ENCODE measurements around the gene RNU6-1.

RNU6-1 gene

DNA sequence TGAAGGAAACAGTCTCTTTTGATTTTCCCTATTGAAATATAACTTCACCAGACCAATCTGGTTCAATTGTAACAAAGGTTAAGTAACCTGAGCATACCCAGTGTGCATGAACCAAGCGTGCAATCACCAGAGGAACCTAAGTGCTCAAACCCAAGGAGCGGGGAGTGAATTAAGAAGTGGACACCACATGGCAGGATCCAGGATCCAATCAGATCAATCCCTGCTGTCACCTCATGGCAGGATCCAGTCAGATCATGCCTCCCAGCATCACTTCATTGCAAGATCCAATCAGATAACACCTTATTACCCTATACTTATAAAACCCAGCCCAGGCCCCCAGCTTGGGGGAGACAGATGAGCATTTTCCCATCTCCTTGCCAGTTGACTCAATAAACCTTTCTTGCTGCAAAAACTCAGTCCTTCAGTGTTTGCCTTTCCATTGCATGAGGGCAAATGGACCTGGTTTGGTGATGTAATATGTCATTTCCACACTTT is 38.9 kb upstream of the RNU6-1 start:
- Histone ChIP-seq H3K4me3 (ENCODE audit: low read length) (no peak overlapping the region), H2BK120ac (ENCODE audit: low read depth, low read length) (no peak overlapping the region), H3K9ac (ENCODE audit: low read length) (no peak overlapping the region), H3K23ac (ENCODE audit: low read length) (no peak overlapping the region), H3K36me3 (ENCODE audit: control insufficient read depth, insufficient read depth, low read length) (no peaks in the 10 kb centered on the region), H3K4ac (ENCODE audit: low read depth, low read length) (no peak overlapping the region), H3K4me1 (ENCODE audit: control insufficient read depth, low read depth, low read length) (peaks cover 4% of the 10 kb centered on the region), H3K27me3 (ENCODE audit: insufficient read depth, low read length, poor library complexity) (no peaks in the 10 kb centered on the region), H4K5ac (ENCODE audit: low read length) (no peak overlapping the region), H3K27ac (ENCODE audit: low read depth, low read length) (no peak overlapping the region), H4K8ac (ENCODE audit: low read depth, low read length) (no peak overlapping the region), H3K18ac (ENCODE audit: low read length) (no peak overlapping the region), H2BK15ac (replicated peaks; ENCODE audit: low read depth) (no peak overlapping the region), H3K79me2 (ENCODE audit: control insufficient read depth, insufficient read depth, low read length) (no peaks in the 10 kb centered on the region), H2BK5ac (ENCODE audit: low read length) (no peak overlapping the region), H3K4me2 (ENCODE audit: low read length) (no peak overlapping the region), H3K79me1 (ENCODE audit: low read length) (no peaks in the 10 kb centered on the region), H3K56ac (ENCODE audit: low read length) (no peak overlapping the region), H2AK5ac (ENCODE audit: low read length) (no peak overlapping the region)
- no CpG with 5 or more reads among the region's 2 CpGs for WGBS (ENCODE audit: extremely low coverage, insufficient coverage, low lambda C conversion rate)
- no peak for DNase-seq

DNA sequence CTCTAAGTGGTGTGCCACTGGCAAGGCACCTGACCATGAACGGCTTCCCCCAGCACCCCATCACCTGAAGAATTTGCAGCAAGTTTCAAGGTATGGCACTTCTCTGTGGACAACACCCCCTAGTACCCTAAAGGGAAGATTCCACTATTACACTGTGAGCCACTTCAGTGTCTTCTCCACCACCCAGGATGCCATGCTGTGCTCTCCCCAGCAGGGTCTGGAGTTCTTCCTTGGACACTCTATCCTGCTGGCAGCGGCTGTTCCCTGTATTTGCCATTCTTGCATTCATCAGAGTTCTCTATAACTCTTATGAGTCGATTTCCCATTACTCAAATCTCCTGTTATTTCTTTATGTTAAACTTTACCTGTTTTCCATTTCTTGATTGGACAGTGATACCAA is 33.9 kb upstream of the RNU6-1 start:
- WGBS (ENCODE audit: extremely low coverage, insufficient coverage, low lambda C conversion rate) = no CpG with 5 or more reads among the region's 3 CpGs
- DNase-seq = no peak

DNA sequence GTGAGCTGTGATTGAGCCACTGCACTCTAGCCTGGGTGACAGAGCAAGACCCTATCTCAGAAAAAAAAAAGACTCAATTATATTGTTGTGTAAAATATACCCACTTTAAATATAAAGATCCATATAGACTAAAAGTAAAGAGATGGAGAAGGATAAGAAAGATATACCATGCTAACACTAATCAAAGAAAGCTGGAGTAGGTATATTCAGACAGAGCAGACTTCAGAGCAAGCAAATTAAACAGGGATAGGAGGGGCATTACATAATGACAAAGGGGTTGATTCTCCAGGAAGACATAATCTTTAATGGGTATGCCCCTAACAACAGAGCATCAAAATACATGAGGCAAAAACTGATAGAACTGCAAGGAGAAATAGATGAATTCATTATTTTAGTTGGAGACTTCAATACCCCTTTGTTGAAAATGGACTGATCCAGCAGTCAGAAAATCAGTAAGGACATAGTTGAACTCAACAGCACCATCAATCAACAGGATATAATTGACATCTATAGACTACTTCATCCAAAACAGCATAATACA is 31.1 kb upstream of the RNU6-1 start:
- H3K56ac ChIP-seq (ENCODE audit: low read length) = no peak overlapping the region
- no peak overlapping the region for H4K8ac ChIP-seq (ENCODE audit: low read depth, low read length)
- no peak overlapping the region for H4K5ac ChIP-seq (ENCODE audit: low read length)
- H3K23ac ChIP-seq (ENCODE audit: low read length) = no peak overlapping the region
- H3K4me3 ChIP-seq (ENCODE audit: low read length) = no peak overlapping the region
- H3K9ac ChIP-seq (ENCODE audit: low read length) = no peak overlapping the region
- H2BK15ac ChIP-seq (replicated peaks; ENCODE audit: low read depth) = no peak overlapping the region
- H3K79me2 ChIP-seq (ENCODE audit: control insufficient read depth, insufficient read depth, low read length) = no peaks in the 10 kb centered on the region
- H2BK5ac ChIP-seq (ENCODE audit: low read length) = no peak overlapping the region
- no peak overlapping the region for H2AK5ac ChIP-seq (ENCODE audit: low read length)
- H3K27ac ChIP-seq (ENCODE audit: low read depth, low read length) = no peak overlapping the region
- no peak overlapping the region for H3K4me2 ChIP-seq (ENCODE audit: low read length)
- no peak overlapping the region for H3K4ac ChIP-seq (ENCODE audit: low read depth, low read length)
- H3K18ac ChIP-seq (ENCODE audit: low read length) = no peak overlapping the region
- peaks cover 3% of the 10 kb centered on the region for H3K4me1 ChIP-seq (ENCODE audit: control insufficient read depth, low read depth, low read length)
- DNase-seq = no peak
- H3K36me3 ChIP-seq (ENCODE audit: control insufficient read depth, insufficient read depth, low read length) = no peaks in the 10 kb centered on the region
- no peaks in the 10 kb centered on the region for H3K79me1 ChIP-seq (ENCODE audit: low read length)
- no peak overlapping the region for H2BK120ac ChIP-seq (ENCODE audit: low read depth, low read length)
- H3K27me3 ChIP-seq (ENCODE audit: insufficient read depth, low read length, poor library complexity) = no peaks in the 10 kb centered on the region

More for the DNA sequence above, 33.9 kb upstream of the RNU6-1 start:
- Histone ChIP-seq H3K4me3 (ENCODE audit: low read length) (no peak overlapping the region), H3K4ac (ENCODE audit: low read depth, low read length) (no peak overlapping the region), H2AK5ac (ENCODE audit: low read length) (no peak overlapping the region), H3K36me3 (ENCODE audit: control insufficient read depth, insufficient read depth, low read length) (no peaks in the 10 kb centered on the region), H3K23ac (ENCODE audit: low read length) (no peak overlapping the region), H3K79me2 (ENCODE audit: control insufficient read depth, insufficient read depth, low read length) (no peaks in the 10 kb centered on the region), H3K4me2 (ENCODE audit: low read length) (no peak overlapping the region), H3K27me3 (ENCODE audit: insufficient read depth, low read length, poor library complexity) (no peaks in the 10 kb centered on the region), H4K8ac (ENCODE audit: low read depth, low read length) (no peak overlapping the region), H3K27ac (ENCODE audit: low read depth, low read length) (no peak overlapping the region), H3K79me1 (ENCODE audit: low read length) (no peaks in the 10 kb centered on the region), H2BK120ac (ENCODE audit: low read depth, low read length) (no peak overlapping the region), H3K9ac (ENCODE audit: low read length) (no peak overlapping the region), H3K4me1 (ENCODE audit: control insufficient read depth, low read depth, low read length) (no peaks in the 10 kb centered on the region), H2BK15ac (replicated peaks; ENCODE audit: low read depth) (no peak overlapping the region), H3K18ac (ENCODE audit: low read length) (no peak overlapping the region), H3K56ac (ENCODE audit: low read length) (no peak overlapping the region), H2BK5ac (ENCODE audit: low read length) (no peak overlapping the region), H4K5ac (ENCODE audit: low read length) (no peak overlapping the region)

DNA sequence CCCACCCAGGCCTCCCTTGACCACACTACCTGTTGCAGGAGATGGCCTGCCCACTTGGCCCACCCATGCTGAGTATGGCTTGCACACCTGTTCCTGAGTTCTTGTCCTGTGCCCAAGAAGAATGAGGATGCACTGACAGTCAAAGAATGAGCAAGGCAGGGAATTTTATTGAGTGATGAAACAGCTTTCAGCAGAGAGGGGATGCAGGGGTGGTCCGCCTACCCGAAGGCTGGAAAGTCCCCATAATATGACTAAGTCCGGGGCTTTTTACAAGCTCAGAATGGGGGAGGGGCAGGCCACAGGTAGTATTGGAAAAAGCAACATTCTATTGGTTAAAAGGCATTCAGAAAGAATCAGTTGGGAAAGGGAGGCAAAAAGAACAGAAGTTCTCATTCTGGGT is 29.9 kb upstream of the RNU6-1 start:
- Histone ChIP-seq H3K18ac (ENCODE audit: low read length) (no peak overlapping the region), H3K4me1 (ENCODE audit: control insufficient read depth, low read depth, low read length) (peaks cover 5% of the 10 kb centered on the region), H3K27me3 (ENCODE audit: insufficient read depth, low read length, poor library complexity) (no peaks in the 10 kb centered on the region), H2BK15ac (replicated peaks; ENCODE audit: low read depth) (no peak overlapping the region), H2AK5ac (ENCODE audit: low read length) (no peak overlapping the region), H3K4ac (ENCODE audit: low read depth, low read length) (no peak overlapping the region), H2BK120ac (ENCODE audit: low read depth, low read length) (no peak overlapping the region), H3K27ac (ENCODE audit: low read depth, low read length) (no peak overlapping the region), H4K8ac (ENCODE audit: low read depth, low read length) (no peak overlapping the region), H3K36me3 (ENCODE audit: control insufficient read depth, insufficient read depth, low read length) (no peaks in the 10 kb centered on the region), H3K4me3 (ENCODE audit: low read length) (no peak overlapping the region), H2BK5ac (ENCODE audit: low read length) (no peak overlapping the region), H3K56ac (ENCODE audit: low read length) (no peak overlapping the region), H3K9ac (ENCODE audit: low read length) (no peak overlapping the region), H4K5ac (ENCODE audit: low read length) (no peak overlapping the region), H3K4me2 (ENCODE audit: low read length) (no peak overlapping the region), H3K23ac (ENCODE audit: low read length) (no peak overlapping the region), H3K79me2 (ENCODE audit: control insufficient read depth, insufficient read depth, low read length) (no peaks in the 10 kb centered on the region), H3K79me1 (ENCODE audit: low read length) (no peaks in the 10 kb centered on the region)
- WGBS (ENCODE audit: extremely low coverage, insufficient coverage, low lambda C conversion rate) = no CpG with 5 or more reads among the region's 3 CpGs
- no peak for DNase-seq

DNA sequence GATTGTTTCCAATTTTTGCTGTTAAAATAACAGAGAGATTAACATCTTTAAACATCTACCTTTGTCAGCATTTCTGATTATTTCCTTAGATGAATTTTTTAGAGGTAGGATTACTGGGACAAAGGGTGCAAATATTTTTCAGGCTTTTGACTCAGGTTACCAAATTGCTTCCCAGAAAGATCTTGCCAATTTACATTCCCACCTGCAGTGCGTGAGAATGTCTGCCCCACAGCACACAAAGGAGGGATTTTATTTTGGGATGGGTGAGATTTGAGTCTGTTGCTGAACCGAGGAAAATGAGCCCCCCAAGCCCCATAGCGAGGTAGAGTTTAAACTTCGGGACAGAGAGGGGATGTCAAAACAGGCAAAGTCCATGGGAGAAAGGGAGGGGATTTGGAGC is 25.9 kb upstream of the RNU6-1 start:
- Histone ChIP-seq H3K56ac (ENCODE audit: low read length) (peak overlapping the region; percentile 4), H2BK5ac (ENCODE audit: low read length) (peak overlapping the region; percentile 7), H3K27ac (ENCODE audit: low read depth, low read length) (no peak overlapping the region), H3K79me1 (ENCODE audit: low read length) (no peaks in the 10 kb centered on the region), H4K5ac (ENCODE audit: low read length) (no peak overlapping the region), H3K79me2 (ENCODE audit: control insufficient read depth, insufficient read depth, low read length) (no peaks in the 10 kb centered on the region), H3K4ac (ENCODE audit: low read depth, low read length) (no peak overlapping the region), H3K4me2 (ENCODE audit: low read length) (no peak overlapping the region), H4K8ac (ENCODE audit: low read depth, low read length) (no peak overlapping the region), H2BK15ac (replicated peaks; ENCODE audit: low read depth) (no peak overlapping the region), H3K4me1 (ENCODE audit: control insufficient read depth, low read depth, low read length) (peaks cover 5% of the 10 kb centered on the region), H3K27me3 (ENCODE audit: insufficient read depth, low read length, poor library complexity) (no peaks in the 10 kb centered on the region), H3K23ac (ENCODE audit: low read length) (no peak overlapping the region), H2BK120ac (ENCODE audit: low read depth, low read length) (no peak overlapping the region), H3K9ac (ENCODE audit: low read length) (no peak overlapping the region), H3K4me3 (ENCODE audit: low read length) (no peak overlapping the region), H3K36me3 (ENCODE audit: control insufficient read depth, insufficient read depth, low read length) (no peaks in the 10 kb centered on the region), H3K18ac (ENCODE audit: low read length) (peak overlapping the region; percentile 77), H2AK5ac (ENCODE audit: low read length) (no peak overlapping the region)
- no CpG with 5 or more reads among the region's 4 CpGs for WGBS (ENCODE audit: extremely low coverage, insufficient coverage, low lambda C conversion rate)
- DNase-seq = peak; percentile 62

DNA sequence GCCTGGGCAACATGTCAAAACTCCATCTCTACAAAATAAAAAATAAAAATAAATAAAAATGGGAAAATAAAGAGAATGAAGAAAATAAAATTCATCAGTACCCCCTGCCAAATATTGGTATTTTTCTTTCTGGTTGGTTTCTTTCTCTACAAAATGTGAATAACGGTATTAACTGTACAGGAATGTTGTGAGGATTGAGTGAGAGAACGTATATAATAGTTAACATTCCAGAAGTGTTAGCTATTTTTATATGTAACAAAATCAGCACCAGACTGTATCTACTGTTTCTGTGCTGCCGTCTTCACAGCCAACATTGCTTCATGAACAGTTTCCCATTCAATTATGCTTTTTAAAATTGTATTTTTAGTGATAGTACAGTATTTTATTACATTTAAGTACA is 25.5 kb upstream of the RNU6-1 start:
- no peak overlapping the region for H3K9ac ChIP-seq (ENCODE audit: low read length)
- no peak overlapping the region for H3K23ac ChIP-seq (ENCODE audit: low read length)
- H3K18ac ChIP-seq (ENCODE audit: low read length) = no peak overlapping the region
- H2BK5ac ChIP-seq (ENCODE audit: low read length) = no peak overlapping the region
- H4K5ac ChIP-seq (ENCODE audit: low read length) = no peak overlapping the region
- H3K27me3 ChIP-seq (ENCODE audit: insufficient read depth, low read length, poor library complexity) = no peaks in the 10 kb centered on the region
- no peak overlapping the region for H3K27ac ChIP-seq (ENCODE audit: low read depth, low read length)
- 100% methylated on average over 1 of the region's 3 CpGs for WGBS (ENCODE audit: extremely low coverage, insufficient coverage, low lambda C conversion rate)
- no peak overlapping the region for H2BK120ac ChIP-seq (ENCODE audit: low read depth, low read length)
- H3K79me2 ChIP-seq (ENCODE audit: control insufficient read depth, insufficient read depth, low read length) = no peaks in the 10 kb centered on the region
- H3K56ac ChIP-seq (ENCODE audit: low read length) = no peak overlapping the region
- H3K4ac ChIP-seq (ENCODE audit: low read depth, low read length) = no peak overlapping the region
- H4K8ac ChIP-seq (ENCODE audit: low read depth, low read length) = no peak overlapping the region
- H3K36me3 ChIP-seq (ENCODE audit: control insufficient read depth, insufficient read depth, low read length) = no peaks in the 10 kb centered on the region
- peaks cover 5% of the 10 kb centered on the region for H3K4me1 ChIP-seq (ENCODE audit: control insufficient read depth, low read depth, low read length)
- H2BK15ac ChIP-seq (replicated peaks; ENCODE audit: low read depth) = no peak overlapping the region
- DNase-seq = no peak
- no peaks in the 10 kb centered on the region for H3K79me1 ChIP-seq (ENCODE audit: low read length)
- H3K4me2 ChIP-seq (ENCODE audit: low read length) = no peak overlapping the region
- no peak overlapping the region for H3K4me3 ChIP-seq (ENCODE audit: low read length)
- H2AK5ac ChIP-seq (ENCODE audit: low read length) = no peak overlapping the region

All from mesendoderm (in vitro differentiated cells).